Measurements from ENCODE around the gene PDE6D.
"Not testable (repeated sequence)": the region's sequence is repeated elsewhere in the genome, so short reads cannot be mapped to it uniquely, and the experiment has no call there.

PDE6D gene

DNA sequence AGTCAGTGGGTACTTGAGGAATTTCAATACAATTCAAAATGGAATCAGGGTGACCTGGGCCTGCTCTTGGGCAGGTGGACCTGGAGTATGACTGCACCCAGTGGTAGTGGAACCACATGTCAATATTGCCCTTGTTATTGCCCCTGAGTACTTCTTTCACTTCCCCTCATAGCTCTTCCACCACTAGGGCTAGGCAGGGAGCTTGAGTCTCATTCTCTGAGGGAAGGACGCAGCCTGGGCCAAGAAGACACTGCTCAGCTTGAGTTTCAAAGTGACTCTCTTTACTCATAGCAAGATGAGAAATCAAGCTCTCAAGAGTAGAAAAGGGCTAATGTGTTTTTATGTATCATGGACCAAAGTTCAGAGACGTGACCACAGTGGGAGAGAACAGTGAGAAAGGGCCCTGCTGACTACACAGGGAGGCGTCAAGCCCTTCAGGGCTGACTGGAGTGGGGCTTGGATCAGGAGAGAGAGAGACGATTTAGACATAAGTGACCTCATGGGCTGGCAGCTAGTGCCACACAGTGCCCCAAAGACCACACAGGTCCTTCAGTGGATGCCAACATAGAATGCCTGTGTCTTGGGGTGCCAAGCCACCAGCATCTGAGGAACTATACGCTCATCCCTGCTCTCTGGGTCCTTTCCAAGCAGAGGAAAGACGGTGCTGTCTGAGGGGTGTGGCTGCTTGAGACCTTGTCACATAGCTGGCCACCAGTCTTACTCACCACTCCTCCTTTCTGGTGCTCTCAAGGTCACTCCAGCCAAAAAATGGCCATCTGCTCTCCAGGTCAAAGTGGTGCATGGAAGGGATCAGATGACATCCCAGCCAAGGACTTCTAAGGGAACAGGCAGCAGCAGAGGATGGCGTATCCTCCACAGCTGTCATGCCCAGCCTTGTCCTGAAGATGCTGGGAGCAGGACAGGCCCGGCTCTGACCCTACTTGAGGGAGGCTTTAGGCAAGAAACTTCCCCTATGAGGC, 59.8 kb downstream of the PDE6D start:
- DNase-seq (ENCODE audit: low spot score) = no peak

GRCh38 chr2:231720292-231720986, 60.6 kb downstream of the PDE6D start:
- no peak for DNase-seq (ENCODE audit: low spot score)

DNA sequence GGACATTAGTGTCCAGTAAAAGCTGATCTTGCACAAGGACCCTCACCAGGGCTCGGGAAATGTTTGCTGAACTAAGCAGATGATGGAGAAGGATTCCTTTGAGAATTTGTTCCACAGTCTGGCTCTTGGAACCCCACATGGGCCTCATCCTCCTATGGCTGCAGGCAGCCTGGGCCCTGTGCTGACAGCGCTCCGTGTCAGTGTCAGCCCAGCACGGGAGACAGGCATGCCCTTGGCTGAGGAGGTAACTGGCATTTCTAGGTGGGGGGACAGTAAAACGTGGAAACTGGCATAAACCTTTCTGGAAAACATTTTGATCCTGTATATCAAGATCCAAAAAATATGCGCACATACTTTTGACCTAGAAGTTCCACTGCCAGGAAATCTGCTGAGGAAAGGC, 62.3 kb downstream of the PDE6D start:
- DNase-seq (ENCODE audit: low spot score) = no peak

GRCh38 chr2:231717281-231718171, 63.6 kb downstream of the PDE6D start:
- DNase-seq (ENCODE audit: low spot score) = peak; percentile 60

- no peak for DNase-seq (ENCODE audit: low spot score)
These were observed 64.3 kb downstream of the PDE6D start for GRCh38 chr2:231716666-231717280.

GRCh38 chr2:231715988-231716616, 65.0 kb downstream of the PDE6D start:
- DNase-seq (ENCODE audit: low spot score) = no peak

GRCh38 chr2:231715499-231715837, 65.6 kb downstream of the PDE6D start:
- no peak for DNase-seq (ENCODE audit: low spot score)

DNA sequence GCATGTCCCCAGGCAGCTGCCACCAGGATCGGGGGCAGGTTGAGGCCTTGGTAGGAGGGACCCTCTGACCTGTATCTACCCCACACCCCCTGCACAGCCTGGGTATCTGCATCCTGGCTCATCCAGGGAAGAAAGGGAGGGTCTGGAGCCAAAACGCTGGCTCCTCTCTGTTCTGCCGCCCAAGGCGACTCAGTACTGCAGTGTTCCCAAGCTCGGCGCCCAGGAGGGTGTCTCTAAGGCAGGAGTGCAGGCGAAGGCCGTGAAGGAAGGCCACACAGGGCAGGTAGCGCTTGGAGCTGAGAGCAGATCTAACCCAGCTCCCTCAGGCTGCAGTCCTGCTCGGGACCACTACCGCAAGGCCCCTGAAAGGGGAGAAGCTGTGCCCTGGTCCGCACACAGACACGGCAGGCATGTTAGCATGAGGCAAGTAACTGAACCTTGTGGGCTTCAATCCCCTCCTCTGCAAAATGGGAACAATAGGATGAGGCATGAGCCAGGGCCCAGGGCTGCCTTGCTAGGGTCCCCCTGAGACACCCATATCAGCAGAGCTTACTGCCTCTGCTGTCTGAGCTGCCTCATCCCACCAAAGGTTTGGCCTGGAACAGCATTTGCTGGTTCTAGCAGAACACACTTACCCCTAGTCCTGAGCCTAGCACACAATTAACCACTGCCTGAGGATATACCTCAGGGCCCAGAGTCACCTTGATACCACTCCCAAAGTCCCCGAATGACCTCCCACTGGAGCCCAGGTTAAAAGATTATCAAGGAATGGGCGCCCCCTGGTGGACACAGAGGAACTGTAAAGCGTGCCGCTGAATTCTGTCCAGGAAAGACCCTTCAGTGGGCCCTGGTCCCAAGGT, 66.2 kb downstream of the PDE6D start:
- DNase-seq (ENCODE audit: low spot score) = peak; percentile 88

DNA sequence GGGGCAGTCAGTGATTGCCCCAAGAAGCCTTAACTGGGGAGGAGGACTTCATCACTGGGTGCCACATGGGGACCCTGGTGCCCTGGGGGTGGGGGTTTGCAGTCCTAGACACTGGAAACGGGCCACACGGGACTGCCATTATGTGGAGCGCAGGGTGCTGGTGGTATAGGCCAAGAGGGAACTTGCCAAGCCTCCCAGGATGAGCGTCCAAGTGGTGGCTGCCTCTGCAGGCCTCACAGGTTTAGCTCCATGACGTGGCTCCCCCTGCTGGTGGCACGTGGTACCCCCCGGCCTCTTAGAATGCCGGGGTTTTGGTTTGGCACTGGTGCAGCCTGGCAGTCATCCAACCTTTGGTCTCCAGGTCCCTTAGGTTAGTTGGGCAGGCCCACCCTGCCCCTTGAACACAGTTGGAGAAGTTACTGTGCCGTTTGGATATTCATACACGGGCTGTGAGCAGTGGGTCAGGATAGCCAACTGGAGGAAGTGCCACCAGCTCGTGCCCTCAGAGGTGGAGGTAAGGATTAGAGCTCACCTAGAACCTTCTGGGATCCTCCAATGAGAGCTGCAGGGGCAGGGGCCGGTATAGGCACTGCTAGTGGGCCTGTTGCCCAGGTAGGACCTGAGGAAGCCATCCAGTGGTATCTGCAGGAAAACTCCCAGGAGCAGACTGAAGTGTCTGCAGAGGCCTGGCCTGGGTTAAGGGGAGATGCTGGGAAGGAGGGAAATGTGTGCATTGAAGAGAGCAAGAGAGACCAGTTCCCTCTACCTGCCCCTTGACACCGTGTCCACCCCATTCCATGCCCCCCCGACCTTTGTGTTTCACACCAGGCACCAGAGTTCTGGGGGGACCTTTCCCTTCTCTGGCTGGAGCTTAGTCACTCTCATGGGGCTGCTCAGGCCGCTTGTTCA, 67.1 kb downstream of the PDE6D start:
- peak; percentile 89 for DNase-seq (ENCODE audit: low spot score)

- not testable (repeated sequence) for DNase-seq (ENCODE audit: low spot score)
These were observed 67.7 kb downstream of the PDE6D start for GRCh38 chr2:231713406-231713729.

- not testable (repeated sequence) for DNase-seq (ENCODE audit: low spot score)
These were observed 68.5 kb downstream of the PDE6D start for GRCh38 chr2:231712451-231713021.

DNA sequence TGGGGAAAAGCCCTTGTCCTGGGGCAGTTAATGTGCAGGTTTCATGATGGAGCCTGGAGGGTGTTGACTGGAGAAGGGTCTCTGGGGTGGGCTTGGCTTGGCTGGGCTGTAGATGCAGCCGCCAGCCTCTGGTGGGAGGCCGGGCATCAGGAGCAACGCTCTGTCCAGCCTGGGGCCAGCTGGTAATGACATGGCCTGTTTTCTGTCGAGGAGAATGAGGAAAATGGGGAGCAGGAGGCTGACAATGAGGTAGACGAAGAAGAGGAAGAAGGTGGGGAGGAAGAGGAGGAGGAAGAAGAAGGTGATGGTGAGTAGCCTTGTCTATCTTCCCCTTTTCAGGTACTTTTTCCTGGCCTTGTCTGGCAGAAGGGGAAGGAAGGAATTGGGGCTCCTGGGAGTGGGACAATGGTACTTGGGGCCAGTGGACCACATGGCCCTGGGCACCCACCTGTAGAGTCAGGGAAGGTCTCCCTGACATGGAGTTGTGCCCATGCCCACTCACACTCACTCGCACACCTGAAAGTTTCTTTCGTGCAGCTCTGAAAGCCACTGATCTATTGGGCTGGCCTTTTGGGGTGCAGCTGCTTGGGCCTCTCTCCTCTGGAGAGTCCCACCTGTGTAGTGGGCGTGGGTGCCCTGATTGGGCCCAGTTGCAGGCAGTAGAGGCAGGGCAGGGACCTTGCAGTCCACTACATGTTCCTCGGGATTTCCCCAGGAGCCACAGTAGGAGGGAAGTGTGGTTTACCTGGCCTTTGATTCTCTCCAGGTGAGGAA, 69.2 kb downstream of the PDE6D start:
- DNase-seq (ENCODE audit: low spot score) = no peak

DNA sequence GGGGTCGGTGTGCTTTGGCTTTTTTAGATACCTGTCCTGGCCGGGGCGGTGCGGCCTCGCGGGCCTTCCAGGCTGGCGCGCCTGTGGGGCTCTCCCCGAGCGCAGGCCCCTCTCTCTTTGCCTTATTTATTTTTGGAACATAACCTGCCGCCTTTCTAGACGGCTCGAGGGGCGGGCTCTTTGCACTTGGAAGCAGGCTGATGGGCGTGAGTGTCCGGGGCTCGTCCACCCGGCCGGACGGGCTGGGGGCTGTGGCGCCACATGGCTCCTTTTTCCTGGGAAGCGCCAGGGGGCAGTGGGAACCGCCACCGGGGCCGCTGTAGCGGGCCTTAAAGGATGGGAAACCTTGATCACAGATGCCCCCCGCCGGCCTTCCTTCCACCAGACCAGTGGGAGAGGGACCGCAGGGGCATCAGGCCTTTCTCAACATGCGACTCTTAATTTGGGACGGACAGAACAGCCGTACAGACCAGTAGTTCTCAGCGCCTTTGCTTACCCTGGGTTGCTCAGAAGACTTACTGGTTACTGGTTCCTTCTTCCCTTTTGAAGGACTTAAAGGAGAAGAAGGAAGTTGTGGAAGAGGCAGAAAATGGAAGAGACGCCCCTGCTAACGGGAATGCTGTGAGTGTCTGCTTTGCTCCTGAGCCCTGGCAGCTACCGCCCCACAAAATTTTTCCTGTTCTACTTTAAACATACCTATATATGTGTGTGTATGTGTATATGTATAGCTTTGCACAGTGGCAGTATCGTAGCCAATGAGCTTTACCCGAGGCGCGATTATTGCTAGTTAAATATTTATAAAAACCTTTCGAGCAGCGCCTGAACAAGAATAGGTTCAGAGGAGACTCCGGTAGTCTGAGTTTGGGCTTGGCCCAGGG, 70.0 kb downstream of the PDE6D start:
- no peak for DNase-seq (ENCODE audit: low spot score)

DNA sequence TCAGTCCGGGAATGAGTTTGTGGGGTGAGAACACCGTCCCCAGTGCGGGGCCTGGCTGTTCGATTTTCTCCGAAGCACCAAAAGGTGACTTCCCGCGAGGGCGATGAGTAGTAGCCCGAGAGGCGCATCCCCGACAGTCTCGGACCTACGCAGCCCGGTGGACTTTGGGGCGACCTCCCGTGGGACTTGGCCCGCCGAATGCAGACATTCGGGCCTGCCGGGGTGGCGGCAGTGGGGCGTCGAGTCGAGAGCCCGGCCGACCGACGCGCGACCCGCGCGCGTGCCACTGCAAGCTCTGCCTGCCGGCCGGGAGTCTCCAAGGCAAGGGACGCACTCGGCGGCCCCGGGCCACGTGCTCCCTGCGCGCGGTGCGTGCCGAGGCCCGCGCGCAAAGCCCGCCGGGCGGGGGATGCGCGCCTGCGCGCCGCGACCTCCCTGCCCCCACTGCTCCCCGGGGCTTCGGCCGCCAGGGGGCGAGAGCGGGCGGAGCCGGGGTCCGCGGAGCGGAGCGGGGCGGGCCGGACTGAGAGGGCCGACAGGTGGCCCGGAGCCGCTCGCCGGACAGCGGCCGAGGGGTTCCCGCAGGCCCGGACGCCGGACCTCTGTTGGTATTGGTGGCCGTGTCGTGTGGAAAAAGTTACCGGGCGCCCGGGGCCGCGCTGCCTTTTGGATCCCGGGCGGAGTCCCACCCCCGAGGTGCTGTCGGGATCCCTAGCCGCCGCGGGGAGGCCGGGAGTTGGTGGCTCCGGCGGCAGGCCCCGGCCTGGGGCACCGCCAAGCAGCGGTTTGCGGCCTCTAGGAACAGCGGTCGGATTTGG, 70.9 kb downstream of the PDE6D start:
- peak; percentile 70 for DNase-seq (ENCODE audit: low spot score)

DNA sequence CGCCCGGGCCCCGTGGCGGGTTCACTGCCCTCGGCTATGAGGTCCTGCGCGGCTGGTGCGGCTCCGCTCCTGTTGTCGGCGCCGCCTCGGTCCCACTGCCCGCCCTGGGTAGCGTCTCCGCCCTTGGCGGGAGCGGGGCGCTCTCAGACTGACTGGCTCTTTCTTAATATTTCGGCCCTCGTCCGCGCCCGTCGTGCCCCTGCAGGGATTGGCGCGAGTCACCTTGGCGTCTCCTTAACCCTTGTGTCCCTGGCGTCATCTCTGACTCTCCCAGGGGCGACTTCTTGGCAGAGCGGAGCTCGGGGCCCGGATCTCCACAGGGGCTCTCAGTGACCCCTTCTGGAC, 71.5 kb downstream of the PDE6D start:
- no peak for DNase-seq (ENCODE audit: low spot score)
